Lower leg skin (tissue), 3 donors: ENCODE measurements around the gene POLR2J3.
"Not testable (repeated sequence)": the region's sequence is repeated elsewhere in the genome, so short reads cannot be mapped to it uniquely, and the experiment has no call there.

Experiments used
- CTCF ChIP-seq, 3 donors: fragments of 450-650 bp; IDR thresholded peaks; one replicate each; pipeline ENCODE4 v1.5.1; 2016; ENCODE audit warnings: antibody characterized with exemption in 3 of 3, mild to moderate bottlenecking in 3 of 3, moderate library complexity in 2 of 3
- POLR2A ChIP-seq, 2 donors: fragments of 450-650 bp; IDR thresholded peaks; one replicate each; pipeline ENCODE4 v1.6.1; 2016 to 2017; ENCODE audit warnings: antibody characterized with exemption in 2 of 2, mild to moderate bottlenecking in 1 of 2, moderate library complexity in 1 of 2

GRCh38 chr7:102577315-102578240 lies 5.2 kb upstream of the POLR2J3 start:
- TF ChIP-seq POLR2A, CTCF (IDR thresholded peaks at IDR 0.05): not testable (repeated sequence)
